GM18909 (cell line): ENCODE data around the gene SH3TC2.

ENCODE experiments used
- ATAC-seq: cut with Tn5 transposase; IDR thresholded peaks from one replicate; pipeline ENCODE4 v1.9.1; 2021; ENCODE audit warnings: mild to moderate bottlenecking; ENCODE audit not compliant: unreplicated experiment, poor library complexity

SH3TC2 gene

DNA sequence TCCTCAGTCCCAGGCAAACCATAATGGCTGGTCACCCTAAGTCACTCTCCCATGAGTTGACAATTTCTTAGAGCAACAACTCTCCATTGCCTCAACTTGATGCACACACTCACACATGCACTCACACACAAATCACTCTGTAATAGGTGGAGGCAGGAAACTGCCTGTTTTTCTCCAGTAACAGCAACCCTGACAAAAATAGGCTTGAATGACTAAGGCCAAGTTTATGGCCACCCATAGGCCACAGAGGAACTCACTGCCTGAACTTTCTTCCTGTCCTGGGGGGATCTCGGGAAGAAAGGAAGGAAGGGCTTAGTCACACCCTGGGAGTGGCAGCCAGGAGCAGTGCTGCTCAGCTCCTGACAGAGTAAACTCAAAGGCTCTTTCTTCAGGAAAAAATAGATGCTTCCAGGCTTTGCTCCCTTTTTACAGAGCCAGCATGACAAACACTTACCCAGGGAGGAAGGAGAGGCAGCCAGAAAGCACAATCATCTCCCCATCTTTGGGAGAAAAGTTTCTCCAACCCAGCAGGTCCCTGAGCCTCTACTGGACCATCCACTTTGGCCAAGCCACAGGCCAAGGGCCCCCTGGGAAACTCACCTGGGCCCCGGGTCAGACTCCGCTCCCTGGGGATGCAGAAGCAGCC lies 368 bp downstream of the SH3TC2 start:
- ATAC-seq, result no peak

DNA sequence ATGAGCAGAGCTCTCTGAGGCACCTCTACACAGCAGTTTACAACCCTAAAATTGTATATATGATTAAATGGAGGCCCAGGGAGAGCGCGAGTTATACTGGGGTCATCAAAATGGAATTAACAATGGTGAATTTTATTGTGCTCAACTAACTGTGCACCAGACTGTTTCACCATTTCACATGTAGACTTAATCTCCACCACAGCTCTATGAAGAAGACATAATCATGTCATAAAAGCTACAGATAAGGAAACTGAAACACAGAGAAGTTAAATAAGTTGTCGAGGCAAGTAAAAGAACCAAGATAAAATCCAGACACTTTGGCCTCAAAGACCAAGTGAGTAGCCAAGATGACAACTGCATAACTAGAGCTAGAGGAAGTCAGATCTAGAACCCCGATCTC lies 1.5 kb downstream of the SH3TC2 start:
- ATAC-seq, result no peak

DNA sequence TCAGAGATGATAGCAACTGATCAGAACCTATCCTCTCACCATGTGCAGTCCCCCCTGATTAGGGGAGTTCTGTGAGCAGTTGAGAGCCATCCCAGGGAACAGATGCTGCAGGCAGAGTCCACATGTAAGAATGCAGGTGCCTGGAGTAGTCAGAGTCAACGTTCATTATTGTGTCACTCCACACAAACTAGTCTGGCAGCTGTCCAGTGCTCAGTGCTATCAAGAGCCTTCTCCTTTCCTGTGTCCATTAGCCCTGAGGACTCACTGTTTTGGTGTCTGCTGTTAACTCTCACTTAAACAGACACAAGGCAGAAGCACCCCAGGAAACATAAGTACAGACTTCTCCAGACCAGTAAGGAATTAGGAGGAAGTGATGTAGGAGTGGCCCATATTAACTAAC lies 2.5 kb downstream of the SH3TC2 start:
- no peak for ATAC-seq

DNA sequence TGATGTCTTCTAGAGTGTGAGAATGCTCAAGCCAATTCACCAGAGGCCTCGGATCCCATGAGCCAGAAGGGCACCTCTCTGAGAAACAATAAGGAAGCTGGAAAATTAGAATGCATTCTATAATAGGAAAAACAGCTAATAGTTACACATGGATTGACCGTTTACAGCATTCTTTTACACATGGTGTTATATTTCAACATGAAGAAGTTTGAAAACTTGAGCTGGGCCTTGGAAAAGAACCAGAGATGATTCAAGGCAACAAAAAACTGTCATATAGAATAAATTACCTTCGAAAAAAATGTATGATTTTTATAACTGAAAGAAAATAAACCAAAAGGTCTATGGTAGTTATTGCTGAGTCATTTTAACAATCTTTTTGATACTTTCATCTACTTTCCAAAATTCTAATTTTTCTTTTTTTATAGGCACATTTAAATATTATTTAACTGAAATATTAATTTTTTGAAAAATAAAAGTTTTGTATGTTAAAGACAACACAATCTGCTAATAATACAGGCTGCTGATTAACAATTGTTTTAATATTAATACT lies 6.2 kb downstream of the SH3TC2 start:
- ATAC-seq, result no peak

DNA sequence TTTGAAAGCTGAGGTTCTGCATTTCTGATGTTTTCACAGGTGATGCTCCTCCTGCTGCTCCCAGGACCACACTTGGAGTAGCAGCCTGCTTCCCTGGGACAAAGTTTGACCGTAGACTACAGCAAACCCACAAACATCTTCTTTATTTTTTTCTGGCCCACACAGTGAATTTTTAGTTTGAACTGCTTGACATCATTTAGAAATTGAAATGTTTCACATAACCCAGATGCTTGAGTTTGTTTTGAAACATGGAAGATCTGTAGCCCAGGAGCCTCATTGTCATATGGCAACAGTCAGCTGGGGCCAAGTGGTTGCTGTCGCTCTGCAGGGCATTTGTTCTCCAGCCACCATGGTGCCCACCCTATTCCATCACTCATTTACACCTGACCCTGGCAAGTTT lies 8.4 kb downstream of the SH3TC2 start:
- no peak for ATAC-seq

DNA sequence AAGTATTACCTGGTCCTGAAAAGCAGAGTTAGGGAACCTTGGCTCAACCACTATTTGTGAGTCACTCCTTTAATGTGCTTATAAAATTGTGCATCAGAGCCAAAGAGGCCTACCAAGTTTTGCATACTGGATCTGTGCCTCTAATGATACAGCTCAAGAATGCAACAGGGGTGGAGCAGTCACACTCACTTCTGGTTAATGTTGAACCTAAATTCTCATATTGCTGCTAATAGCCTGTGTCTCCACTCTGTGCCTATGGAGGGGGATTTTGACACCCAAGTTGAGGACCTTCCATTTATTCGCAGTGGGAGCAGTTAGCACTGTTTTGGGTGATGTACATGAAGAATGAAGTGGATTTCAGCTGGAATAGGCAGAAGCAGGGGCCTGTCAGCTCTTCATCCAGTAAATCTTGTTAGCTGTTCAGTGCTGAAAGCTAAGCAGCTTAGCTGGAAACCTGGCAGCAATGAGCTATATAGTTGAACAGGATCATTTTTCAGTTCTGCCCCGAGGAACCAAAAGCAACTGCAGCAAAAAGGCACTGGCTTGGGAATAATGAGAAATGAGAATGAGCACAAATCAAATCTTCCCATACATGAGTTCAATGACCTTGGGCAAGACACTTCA lies 9.7 kb downstream of the SH3TC2 start:
- ATAC-seq, result no peak

DNA sequence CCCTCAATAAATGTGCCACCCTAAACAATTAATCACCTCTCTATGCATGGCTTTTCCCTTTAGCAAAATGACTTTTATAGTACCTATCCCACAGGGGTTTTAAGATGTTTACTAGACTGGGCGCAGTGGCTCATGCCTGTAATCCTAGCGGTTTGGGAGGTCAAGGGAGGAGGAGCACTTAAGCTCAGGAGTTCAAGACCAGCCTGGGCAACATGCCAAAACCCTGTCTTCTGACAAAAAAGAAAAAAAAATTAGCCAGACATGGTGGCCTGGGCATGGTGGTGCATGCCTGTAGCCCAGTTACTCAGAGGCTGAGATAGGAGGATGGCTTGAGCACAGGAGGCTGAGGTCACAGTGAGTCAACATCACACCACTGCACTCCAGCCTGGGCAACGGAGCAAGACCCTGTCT lies 13.5 kb downstream of the SH3TC2 start:
- ATAC-seq, result no peak

DNA sequence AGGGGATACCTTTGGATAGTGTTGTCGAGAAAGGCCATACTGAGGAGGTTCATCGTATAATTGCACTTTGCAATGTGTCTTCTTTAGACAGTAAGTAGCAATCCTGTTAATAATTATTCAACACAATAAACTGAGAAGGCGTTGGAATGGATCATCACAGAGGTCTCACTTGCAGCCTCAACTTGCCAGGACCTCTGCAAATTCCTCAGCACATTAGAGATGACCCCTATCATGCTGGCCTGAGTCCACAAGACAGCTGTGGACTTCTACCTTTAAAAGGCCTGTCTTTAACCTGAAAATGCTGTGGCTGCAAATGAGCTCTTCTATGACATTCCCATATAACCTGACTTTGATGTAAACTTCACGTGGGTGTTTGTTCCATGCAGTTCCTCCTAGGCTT lies 14.1 kb downstream of the SH3TC2 start:
- ATAC-seq, result no peak

DNA sequence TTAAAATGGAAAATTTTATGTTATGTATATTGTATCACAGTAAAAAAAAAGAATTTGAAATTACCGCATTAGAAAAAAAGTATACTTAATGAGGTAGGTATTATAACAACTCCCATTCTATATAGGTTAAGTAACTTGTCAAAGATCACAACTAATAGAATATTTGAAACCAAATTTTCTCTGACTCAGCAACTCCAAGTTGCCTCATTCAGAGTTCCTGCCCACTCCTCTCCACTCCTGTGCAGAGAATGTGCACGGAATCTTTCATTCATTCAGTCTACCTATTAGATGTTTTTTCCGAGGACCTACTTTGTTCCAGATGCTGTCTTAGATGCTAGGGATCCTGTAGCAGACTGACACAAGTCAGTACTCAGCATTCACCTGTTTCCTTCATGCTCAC lies 15.4 kb downstream of the SH3TC2 start:
- no peak for ATAC-seq

DNA sequence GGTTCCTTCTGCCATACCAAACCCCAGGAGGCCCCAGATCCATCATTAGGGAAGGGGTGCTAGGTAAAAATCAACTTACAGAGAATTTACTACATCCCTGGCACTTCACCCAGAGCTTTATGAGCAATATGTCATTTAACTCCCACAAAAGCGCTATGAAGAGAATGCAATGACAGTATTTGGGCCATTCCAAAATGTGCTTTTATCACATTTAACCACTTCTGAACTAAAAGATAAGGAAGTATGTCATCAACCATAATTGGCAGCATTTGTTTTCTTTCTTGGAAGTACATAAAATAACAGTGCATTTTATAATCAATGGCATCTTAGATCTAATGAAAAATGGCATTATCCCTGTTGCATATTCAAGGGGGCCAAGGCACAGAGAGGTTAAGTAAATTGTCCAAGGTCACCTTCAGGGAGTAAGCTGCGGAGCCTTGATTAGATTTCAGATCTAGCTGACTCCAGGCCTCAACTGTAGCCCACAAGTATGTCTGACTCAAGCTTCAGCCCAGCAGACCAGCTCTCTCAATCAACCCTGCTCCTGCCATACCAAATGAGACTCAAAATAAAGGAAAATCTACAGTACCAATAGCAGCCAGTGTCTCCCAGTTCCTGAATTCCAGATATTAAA lies 16.5 kb downstream of the SH3TC2 start:
- ATAC-seq, result no peak

DNA sequence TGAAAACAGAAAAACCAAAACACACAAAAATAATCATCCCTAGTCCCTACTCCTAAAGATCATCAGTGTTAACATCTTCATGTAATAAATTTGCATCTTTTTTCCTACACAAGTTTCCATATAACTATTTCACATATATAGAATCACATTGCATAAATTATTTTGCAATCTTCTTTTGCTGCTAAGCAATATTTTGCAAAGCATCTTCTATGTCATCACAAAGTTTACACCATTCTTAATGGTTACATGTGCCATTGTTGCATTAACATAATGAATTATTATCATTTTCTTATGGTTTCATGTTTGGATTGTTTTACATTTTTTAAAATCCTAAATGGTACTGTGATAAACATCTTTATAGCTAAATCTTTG lies 17.8 kb downstream of the SH3TC2 start:
- no peak for ATAC-seq

DNA sequence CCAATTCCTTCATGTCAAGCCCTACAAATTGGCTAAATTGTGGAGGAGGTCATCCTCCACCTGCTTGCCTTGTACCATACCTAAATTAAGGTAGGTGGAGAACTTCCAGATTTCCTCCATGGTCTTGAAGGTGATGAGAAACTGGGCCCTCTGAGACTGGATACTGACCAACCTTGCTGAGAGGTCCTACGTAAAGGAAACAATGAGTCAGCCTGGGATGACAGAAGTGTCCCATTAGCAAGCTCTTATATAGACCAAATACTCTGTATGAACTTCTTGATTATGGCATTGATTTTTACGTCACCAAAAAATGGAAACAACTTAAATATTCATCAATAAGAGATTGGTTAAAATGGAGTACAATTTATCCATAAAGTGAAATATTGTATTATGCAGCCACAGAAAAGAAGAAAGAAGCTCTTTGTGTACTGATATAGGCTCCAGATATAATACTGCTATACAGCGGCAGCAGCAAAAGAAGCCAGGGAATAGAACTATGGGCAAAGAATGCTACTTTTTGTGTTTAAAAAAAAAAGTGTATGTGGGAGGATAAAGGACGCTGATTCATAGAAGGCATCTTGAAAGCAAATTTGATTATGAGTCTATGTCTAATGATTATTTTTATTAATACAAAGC lies 18.3 kb downstream of the SH3TC2 start:
- ATAC-seq, result no peak

DNA sequence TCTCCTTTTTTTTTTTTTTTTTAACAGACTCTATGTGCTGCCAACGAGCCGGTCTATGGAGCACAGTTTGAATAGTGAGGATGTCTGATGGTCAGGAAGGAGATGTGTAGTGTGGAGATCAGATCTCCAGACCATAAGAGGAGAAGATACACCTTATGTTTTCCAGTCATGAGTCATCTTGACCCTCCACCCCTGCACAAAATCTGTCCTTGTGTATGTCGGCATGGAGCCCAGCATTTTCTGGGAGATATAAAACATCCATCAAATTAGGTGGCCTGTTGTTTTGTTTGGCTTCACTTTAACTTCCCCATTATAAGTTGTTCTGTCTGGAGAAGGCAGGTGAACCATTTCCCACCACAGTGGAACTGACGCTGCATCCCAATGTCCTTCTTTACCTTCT lies 19.2 kb downstream of the SH3TC2 start:
- ATAC-seq, result no peak

DNA sequence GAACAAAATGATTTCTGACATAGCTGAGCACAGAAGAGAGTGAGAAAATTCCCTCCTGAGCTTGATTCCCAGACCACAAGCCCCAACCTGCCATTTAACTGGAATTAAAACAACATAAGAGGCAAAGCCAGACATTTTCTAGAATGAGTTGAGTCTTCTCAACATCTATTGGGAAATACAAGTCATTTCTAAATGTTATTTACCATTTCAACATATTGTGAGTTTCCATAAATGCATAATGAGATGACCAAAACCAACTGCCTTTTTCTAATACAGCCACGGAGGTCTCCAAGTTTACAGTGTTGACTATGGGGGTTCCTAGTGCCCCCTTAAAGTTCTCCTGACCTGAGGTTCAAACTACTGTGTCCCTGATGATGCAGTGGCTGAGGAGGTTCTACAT lies 20.0 kb downstream of the SH3TC2 start:
- no peak for ATAC-seq

DNA sequence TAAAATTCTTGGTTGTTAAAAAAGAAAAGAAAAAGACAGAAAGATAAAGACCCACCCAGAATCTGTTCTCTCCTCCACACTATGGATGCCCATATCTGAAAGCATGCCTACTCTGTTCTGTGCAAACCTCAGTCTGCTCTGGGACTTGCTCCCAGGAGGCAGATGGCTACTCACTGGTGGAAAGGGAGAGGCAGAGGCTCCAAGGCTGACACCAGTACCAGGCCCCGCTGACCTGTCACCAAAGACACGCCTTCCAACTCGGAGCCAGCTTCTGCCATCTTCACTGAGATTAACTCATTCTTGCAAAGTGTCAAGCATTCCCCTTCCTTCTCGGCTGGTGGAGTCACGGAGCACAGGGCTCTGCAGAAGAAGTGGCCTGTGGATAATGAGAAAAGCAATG lies 21.6 kb downstream of the SH3TC2 start:
- no peak for ATAC-seq

DNA sequence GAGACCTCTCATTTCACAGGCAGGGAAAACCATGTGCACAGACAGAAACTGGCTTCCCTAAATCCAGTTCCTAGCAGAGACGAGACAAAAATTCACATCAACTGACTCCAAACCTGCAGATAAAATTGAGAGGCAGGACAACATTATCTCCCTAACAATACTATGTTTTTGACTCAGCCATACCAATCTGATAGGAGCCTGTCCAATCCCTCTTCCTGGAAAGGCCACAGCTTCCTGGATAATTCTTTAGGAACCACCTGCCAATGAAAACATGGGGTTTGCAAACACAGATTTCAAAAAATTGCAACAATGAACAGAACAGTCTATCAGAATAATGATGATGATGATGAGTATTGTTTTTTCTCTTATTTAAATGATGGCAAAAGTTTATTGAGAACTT lies 22.4 kb downstream of the SH3TC2 start:
- ATAC-seq, result no peak

DNA sequence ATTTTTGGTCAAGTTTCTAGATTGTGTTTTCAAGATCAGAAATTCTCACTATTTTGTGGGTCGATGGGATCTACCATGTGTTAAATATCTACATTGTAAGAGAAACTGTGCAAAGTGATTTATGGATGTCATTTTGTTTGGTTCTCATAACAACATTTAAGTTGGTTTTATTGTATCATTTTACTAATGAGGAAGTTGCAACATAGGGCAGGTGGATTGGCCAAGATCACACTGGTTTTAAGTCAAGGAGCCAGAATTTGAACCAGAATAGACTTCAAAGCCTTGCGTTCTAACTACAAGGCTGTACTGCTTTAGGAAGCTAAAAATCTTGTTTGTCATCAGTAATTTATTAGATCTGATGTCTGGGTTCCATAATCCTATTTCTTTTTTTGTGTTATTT lies 23.4 kb downstream of the SH3TC2 start:
- no peak for ATAC-seq

DNA sequence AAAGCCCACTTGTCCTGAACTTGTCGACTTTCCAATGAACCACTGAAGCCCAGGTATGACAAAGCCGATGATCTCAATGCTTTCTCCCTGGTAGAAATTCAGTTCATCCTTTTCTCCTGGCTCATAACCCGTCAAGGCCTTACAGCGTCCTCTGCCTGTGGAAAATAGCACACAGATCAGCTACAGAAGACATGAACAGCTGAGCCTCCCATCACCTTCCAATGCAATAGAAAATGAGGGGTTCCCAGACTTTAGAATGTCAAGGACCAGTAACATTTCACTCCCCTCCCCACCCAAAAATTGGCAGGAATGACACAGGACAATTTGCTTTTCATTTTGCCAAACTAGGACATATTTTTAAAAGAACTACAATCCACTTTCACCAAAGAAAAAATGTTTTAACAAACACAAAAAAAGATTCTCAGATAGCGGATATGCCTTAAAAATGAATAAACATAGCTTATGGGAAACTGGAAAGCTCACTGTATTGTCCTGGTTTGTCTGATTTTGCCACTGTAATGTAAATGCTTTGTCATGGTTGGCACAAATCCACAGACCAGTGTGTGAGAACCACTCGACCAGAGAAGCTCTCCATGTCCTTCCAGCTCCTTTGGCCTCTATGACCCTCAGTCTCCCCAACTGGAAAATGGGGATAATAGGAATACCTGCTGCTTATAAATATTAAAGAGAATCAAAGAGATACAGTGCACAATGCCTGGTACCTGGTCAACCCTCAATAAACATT lies 24.4 kb downstream of the SH3TC2 start:
- ATAC-seq, result no peak

DNA sequence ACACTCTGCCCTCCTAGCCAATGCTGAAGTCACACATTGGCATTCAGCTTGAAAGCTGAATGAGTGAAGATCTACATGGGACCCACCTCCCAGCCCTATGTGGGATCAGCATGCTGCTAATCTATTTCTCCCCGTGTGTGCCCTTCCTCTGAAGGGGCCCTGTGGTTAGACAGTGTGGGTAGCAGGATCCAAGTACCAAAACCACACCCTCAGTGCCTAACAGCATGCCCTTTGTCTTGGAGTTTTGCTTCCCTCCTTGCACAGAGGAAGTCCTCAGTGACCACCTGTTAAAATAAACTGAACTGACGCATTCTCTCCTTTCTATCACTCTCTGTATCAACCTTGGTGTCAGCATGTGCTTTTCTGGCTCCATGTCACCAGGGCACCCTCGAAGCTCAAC lies 25.0 kb downstream of the SH3TC2 start:
- ATAC-seq, result peak; percentile 49

DNA sequence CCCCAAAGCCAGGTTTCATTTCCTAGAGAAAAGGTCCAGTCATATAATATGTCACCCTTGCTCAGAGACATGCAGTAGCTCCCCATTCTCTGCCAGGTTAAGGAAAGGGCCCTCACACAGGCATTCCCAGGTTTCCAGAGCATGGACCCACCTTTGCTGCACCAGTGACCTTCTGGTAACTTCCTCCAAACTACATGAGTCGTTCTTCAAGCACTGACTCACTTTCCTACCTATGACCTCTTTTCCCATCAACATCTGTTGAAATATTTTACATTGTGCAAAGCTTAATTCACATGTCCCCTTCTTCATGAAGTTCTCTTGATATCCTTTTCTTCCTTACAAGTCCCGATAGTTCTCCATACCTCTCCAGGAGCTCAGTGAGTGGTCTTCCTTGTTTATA lies 25.9 kb downstream of the SH3TC2 start:
- ATAC-seq, result no peak

DNA sequence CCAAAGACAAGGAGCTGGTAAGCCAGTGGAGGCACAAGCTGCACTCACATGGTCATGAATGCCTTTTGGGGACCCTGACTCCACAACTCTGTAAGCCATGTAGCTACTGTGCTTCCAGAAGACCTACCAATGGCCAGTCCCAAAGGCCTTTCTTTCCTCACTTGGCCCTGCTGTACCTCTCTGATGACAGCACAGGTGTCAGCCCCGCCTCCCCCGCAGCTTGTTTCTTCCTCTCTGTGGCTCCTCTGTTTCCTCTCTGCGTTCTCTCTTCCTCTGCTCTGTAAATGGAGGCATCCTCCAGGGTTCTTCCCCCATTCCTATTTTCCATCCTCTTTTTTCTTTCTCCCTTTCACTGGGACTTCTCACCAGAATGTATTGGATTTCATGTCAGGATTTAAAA lies 26.7 kb downstream of the SH3TC2 start:
- no peak for ATAC-seq
